Urothelium cell line (cell line): Measurements from ENCODE around the gene GIMD1.

Experiments
- DNase-seq: peaks from one replicate; pipeline ENCODE4 v3.0.0; 2011; ENCODE audit warnings: low spot score, mixed read lengths
- FAIRE-seq: peaks from 2 replicates; lab custom pipeline; 2011; peaks lifted over from hg19 to GRCh38; lab: Jason Lieb, UNC

GIMD1 gene

GRCh38 chr4:106315968-106316772, 52.4 kb downstream of the GIMD1 start, which contains the start of the genes AIMP1 and TBCK:
TSS of gene AIMP1 (plus strand) at chr4:106316550. CDS start at chr4:106325010, 8,460 bp downstream.
TSS of gene TBCK (minus strand) at chr4:106316209. CDS start at chr4:106308960, 7,249 bp downstream.
- FAIRE-seq (no peak), DNase-seq (peak; percentile 82)

GRCh38 chr4:106315476-106315967, 53.1 kb downstream of the GIMD1 start:
- peak; percentile 12 for DNase-seq
- no peak for FAIRE-seq

DNA sequence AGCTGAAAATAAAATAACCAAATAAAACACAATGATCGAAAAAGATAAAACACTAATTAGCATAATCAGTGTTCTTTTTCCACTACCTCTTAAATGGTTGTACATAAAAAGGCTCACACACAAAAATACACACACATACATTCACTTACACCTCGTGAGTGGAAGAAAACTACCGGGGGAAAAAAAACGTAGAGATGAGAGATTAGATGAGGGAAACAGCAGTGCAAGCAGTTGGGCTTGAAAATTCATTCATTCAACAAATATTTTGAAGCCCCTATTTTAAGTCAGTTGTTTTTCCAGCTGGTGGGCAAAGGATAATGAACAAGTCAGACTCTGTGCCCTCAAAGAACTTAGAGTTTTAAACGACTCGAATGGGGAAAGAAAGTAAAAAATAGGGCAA, 53.6 kb downstream of the GIMD1 start:
- FAIRE-seq: no peak

DNA sequence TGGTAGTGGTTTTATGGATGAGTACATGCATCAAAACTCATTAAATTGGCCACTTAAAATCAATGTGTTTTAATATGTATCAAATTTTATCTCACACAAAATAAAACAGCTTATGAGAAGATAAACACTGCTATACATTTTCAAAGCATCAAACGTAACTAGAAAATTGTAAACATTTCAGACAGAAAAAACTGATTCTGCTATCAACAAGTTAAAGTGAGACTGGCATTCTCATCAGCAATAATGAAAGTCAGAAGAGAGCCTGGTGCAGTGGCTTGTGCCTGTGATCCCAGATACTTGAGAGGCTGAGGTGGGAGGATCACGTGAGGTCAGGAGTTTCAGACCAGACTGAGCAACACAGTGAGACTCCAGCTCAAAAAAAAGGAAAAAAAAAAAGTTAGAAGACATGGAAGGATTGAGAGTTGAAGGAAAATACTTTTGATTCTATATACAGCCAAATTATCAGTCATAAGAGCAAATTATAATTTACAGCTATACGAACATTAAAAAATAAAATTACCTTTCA, 55.5 kb downstream of the GIMD1 start:
- FAIRE-seq (no peak), DNase-seq (no peak)

More for the DNA sequence above, 53.6 kb downstream of the GIMD1 start:
- DNase-seq: no peak

- FAIRE-seq (no peak), DNase-seq (no peak)
Observed at GRCh38 chr4:106312377-106312776, 56.2 kb downstream of the GIMD1 start.
